Measurements from ENCODE around the gene EIPR1. TPM values are rescaled to one million over a fixed set of nuclear protein-coding genes. Genes with fewer than 3 reads are reported as not detected.

The EIPR1 gene
- total RNA-seq, 2 experiments from 2014 or later = 38.2 to 40.5 TPM

DNA sequence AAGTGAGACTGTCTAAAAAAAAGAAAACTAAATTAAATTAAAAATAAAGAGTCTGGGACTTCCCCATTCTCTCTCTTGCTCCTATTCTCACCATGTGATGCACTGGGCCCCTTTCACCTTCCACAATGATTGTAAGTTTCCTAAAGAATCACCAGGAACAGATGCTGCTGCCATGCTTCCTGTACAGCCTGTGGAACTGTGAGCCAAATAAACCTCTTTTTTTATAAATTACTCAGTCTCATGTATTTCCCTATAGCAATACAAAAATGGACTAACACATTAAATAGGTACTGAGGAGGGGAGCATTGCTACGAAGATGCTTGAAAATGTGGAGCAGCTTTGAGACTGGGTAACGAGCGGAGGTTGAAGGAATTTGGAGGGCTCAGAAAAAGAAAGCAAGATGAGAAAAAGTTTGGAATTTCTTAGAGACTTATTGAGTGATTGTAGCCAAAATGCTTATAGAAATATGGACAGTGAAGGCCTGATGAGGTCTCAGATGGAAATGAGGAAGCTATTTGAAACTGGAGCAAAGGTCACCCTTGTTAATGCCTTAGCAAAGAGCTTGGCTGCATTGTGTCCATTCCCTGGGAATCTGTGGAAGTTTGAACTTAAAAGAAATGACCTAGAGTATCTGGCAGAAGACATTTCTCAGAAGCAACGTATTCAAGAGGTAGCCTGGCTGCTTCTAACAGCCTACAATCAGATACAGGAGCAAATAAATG is 128.7 kb downstream of the EIPR1 start:
- CTCF ChIA-PET = no interaction called here
- intact Hi-C loops (cut with micrococcal nuclease) = no loop called here
- peaks cover 51% of the 10 kb centered on the region for H3K36me3 Mint-ChIP-seq
- no peak for DNase-seq
- peaks cover 26% of the 10 kb centered on the region for H3K9me3 Mint-ChIP-seq
- H3K4me3 Mint-ChIP-seq = no peak overlapping the region
- POLR2A ChIA-PET = interaction anchor here (0.6 kb wide), 1 partner anchor 26 kb away, joined by 3 read pairs; no protein-coding TSS in a partner anchor
- H3K4me1 Mint-ChIP-seq (ENCODE audit: low read depth) = peaks cover 6% of the 10 kb centered on the region
- no peak overlapping the region for H3K27ac Mint-ChIP-seq
- H3K27me3 Mint-ChIP-seq = no peaks in the 10 kb centered on the region

DNA sequence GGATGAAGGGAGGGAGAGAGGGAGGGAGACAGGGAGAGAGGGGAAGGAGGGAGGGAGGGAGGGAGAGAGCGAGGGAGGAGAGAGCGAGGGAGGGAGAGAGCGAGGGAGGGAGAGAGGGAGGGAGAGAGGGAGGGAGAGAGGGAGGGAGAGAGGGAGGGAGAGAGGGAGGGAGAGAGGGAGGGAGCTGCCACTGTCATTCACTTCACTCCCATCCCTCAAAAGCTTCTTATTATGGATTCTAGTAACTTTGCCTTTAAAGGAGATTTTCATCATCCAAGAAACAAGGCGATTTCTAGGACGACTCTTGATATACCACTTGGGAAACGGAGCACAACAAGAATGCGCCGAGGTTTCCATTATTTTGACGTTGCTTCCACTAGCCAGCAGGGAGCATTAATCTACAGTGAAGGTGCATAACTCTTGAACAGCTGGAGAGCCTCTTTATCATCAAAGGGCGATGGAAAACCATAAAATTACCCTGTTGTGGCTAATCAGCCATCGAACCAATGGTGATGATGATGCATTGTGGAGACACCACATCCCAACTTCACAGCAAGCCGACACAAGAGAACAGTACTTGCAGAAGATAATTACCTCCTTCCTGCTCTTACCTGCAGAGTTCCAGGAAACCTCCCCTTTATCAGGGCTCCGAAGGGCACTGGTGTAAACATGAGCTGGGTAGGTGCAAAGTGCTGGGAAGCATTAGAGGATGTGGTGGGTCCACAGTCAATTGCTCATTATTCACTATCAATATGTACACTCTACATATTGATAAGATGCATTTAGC is 130.5 kb downstream of the EIPR1 start:
- H3K27ac Mint-ChIP-seq = no peak overlapping the region
- peaks cover 26% of the 10 kb centered on the region for H3K9me3 Mint-ChIP-seq
- ChIA-PET CTCF (no interaction called here), POLR2A (no interaction called here)
- intact Hi-C loops (cut with micrococcal nuclease) = no loop called here
- H3K36me3 Mint-ChIP-seq = peaks cover 39% of the 10 kb centered on the region
- no peaks in the 10 kb centered on the region for H3K27me3 Mint-ChIP-seq
- no peak overlapping the region for H3K4me3 Mint-ChIP-seq
- no peak for DNase-seq
- H3K4me1 Mint-ChIP-seq (ENCODE audit: low read depth) = peaks cover 20% of the 10 kb centered on the region

DNA sequence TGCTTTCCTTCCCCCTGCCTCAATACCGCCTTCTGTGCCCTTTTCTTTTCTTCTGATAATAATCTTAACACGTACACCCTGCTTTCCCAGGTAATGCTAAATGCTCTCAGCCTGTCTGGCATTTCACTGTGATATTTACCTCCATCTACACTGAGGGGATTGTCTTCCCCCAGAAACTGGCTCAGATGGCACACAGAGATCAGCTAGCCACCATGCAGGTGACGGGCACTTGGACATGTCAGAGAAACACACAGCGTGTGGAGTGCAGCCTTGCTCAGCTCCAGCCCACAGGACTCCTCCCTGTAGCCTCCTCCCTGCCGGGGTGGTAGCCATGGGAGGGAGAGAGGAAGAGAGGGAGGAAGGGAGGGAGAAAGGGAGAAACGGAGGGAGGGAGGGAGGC is 131.2 kb downstream of the EIPR1 start:
- Mint-ChIP-seq H3K27me3 (no peaks in the 10 kb centered on the region), H3K4me1 (ENCODE audit: low read depth) (peaks cover 26% of the 10 kb centered on the region), H3K36me3 (peaks cover 34% of the 10 kb centered on the region), H3K9me3 (peaks cover 24% of the 10 kb centered on the region), H3K27ac (no peak overlapping the region), H3K4me3 (no peak overlapping the region)
- intact Hi-C loops (cut with micrococcal nuclease) = no loop called here
- ChIA-PET CTCF (no interaction called here), POLR2A (no interaction called here)
- no peak for DNase-seq

DNA sequence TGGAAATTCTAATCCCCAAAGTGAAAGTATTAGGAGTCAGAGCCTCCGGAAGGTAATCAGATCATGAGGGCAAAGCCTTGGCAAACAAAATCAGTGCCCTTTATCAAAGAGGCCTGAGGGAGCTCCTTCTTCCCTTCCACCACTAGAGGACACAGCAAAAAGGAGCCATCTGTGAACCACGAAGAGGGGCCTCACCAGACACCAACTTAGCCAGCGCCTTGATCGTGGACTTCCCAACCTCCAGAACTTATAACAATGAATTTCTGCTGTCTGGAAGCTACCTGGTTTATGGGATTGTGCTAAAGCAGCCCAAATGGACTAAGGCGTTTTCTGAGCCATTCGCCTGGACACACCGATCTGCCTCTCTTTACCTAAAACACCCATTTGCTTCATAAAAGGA is 133.1 kb downstream of the EIPR1 start:
- ChIA-PET POLR2A (no interaction called here), CTCF (no interaction called here)
- Mint-ChIP-seq H3K27me3 (no peaks in the 10 kb centered on the region), H3K36me3 (peaks cover 22% of the 10 kb centered on the region), H3K4me3 (no peak overlapping the region), H3K4me1 (ENCODE audit: low read depth) (peaks cover 30% of the 10 kb centered on the region), H3K9me3 (peaks cover 12% of the 10 kb centered on the region), H3K27ac (no peak overlapping the region)
- DNase-seq = no peak
- intact Hi-C loops (cut with micrococcal nuclease) = loop anchor here (5.0 kb wide), 1 partner anchor 33 kb away; no protein-coding TSS in a partner anchor

DNA sequence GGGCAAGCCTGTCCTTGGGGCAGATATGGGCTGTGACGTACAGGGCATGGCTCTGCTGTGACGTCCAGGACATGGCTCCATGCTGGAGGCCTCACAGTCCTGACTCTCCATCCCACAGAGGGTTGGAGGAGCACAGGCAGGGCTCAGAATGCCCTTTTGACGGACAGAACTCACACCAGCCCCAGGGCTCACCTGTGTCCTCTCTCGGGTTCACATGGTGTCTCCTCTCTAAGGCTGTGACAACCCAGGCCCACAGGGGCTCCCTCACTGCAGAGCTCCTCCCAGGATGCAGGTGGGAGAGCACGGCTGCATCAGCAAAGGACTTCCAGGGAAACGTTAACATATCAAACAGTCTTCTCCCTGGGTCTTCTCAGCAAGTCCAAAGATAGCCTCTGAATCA is 133.8 kb downstream of the EIPR1 start:
- intact Hi-C loops (cut with micrococcal nuclease) = loop anchor here (2.0 to 5.0 kb wide), 2 partner anchors 33 to 45 kb away; no protein-coding TSS in a partner anchor
- peak overlapping the region; percentile 26 for H3K4me3 Mint-ChIP-seq
- H3K27ac Mint-ChIP-seq = no peak overlapping the region
- ChIA-PET CTCF (no interaction called here), POLR2A (interaction anchor here (1.1 to 1.5 kb wide), 2 partner anchors 19 to 21 kb away, joined by 3 to 8 read pairs; no protein-coding TSS in a partner anchor)
- H3K36me3 Mint-ChIP-seq = peaks cover 15% of the 10 kb centered on the region
- peaks cover 5% of the 10 kb centered on the region for H3K9me3 Mint-ChIP-seq
- no peaks in the 10 kb centered on the region for H3K27me3 Mint-ChIP-seq
- peak; percentile 24 for DNase-seq
- H3K4me1 Mint-ChIP-seq (ENCODE audit: low read depth) = peaks cover 30% of the 10 kb centered on the region

DNA sequence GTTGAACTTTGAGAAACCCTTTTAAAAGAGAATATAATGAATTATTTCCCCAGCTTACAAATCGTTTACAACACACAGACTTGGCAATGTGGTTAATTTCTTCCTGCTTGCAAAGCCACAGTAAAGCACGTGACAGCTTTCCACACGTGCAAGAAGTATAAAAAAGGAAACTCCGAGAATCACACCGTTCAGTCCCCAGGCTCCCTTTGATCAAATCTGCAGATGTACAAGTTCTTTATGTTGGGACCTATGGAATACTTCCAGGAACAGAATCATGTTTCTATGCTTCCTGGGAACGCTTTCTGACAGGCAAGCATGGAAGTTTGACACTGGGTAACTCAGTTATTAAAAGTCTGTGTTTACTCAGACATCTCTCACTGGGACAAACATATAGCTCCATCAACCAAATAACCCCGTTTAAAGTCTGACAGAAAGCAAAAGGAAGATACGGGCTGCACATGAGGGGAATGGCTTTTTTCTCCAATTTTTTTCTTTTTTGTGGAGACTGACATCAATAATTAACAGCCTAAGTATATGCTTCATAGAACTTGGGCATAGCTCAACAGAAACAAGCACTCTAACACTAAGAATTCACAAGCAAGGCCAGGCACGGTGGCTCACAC is 134.8 kb downstream of the EIPR1 start:
- DNase-seq = peak; percentile 65
- Mint-ChIP-seq H3K9me3 (no peaks in the 10 kb centered on the region), H3K4me1 (ENCODE audit: low read depth) (peaks cover 30% of the 10 kb centered on the region), H3K4me3 (peak overlapping the region; percentile 33), H3K36me3 (peaks cover 15% of the 10 kb centered on the region), H3K27ac (peak overlapping the region; percentile 74), H3K27me3 (no peaks in the 10 kb centered on the region)
- intact Hi-C loops (cut with micrococcal nuclease) = loop anchor here (2.0 to 5.0 kb wide), 2 partner anchors 34 to 44 kb away; no protein-coding TSS in a partner anchor
- CTCF ChIA-PET = interaction anchor here (1.0 kb wide), 1 partner anchor 19 kb away, joined by 3 read pairs; no protein-coding TSS in a partner anchor
- POLR2A ChIA-PET = interaction anchor here (1.1 to 1.5 kb wide), 2 partner anchors 20 kb away, joined by 3 to 8 read pairs; no protein-coding TSS in a partner anchor

DNA sequence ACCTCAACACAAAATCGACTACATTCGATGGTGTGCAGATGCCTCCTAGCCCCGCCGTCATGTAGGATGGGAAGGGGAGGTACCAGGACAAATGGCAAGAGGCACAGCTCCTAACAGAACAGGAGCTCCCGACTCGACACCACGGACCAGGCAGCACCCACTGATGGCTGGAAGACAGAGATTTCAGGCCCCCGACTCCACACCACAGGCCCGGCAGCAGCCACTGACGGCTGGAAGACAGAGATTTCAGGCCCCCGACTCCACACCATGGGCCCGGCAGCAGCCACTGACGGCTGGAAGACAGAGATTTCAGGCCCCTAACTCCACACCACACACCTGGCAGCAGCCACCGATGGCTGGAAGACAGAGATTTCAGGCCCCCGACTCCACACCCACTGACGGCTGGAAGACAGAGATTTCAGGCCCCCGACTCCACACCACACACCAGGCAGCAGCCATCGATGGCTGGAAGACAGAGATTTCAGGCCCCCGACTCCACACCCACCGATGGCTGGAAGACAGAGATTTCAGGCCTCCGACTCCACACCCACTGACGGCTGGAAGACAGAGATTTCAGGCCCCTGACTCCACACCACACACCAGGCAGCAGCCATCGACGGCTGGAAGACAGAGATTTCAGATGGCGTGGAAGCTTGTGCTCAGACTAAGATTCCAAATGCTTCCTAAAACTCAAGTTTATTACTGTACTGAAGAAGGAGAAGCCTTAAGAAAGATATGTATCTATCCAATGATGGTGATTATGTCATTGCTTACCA is 135.5 kb downstream of the EIPR1 start:
- CTCF ChIA-PET = interaction anchor here (1.0 kb wide), 1 partner anchor 18 kb away, joined by 3 read pairs; no protein-coding TSS in a partner anchor
- H3K27ac Mint-ChIP-seq = peak overlapping the region; percentile 74
- no peaks in the 10 kb centered on the region for H3K9me3 Mint-ChIP-seq
- intact Hi-C loops (cut with micrococcal nuclease) = loop anchor here (2.0 to 5.0 kb wide), 2 partner anchors 35 to 43 kb away; no protein-coding TSS in a partner anchor
- peak overlapping the region; percentile 3 for H3K4me3 Mint-ChIP-seq
- DNase-seq = no peak
- H3K27me3 Mint-ChIP-seq = no peaks in the 10 kb centered on the region
- POLR2A ChIA-PET = interaction anchor here (1.5 kb wide), 1 partner anchor 20 kb away, joined by 8 read pairs; no protein-coding TSS in a partner anchor
- peaks cover 33% of the 10 kb centered on the region for H3K4me1 Mint-ChIP-seq (ENCODE audit: low read depth)
- H3K36me3 Mint-ChIP-seq = peaks cover 13% of the 10 kb centered on the region

DNA sequence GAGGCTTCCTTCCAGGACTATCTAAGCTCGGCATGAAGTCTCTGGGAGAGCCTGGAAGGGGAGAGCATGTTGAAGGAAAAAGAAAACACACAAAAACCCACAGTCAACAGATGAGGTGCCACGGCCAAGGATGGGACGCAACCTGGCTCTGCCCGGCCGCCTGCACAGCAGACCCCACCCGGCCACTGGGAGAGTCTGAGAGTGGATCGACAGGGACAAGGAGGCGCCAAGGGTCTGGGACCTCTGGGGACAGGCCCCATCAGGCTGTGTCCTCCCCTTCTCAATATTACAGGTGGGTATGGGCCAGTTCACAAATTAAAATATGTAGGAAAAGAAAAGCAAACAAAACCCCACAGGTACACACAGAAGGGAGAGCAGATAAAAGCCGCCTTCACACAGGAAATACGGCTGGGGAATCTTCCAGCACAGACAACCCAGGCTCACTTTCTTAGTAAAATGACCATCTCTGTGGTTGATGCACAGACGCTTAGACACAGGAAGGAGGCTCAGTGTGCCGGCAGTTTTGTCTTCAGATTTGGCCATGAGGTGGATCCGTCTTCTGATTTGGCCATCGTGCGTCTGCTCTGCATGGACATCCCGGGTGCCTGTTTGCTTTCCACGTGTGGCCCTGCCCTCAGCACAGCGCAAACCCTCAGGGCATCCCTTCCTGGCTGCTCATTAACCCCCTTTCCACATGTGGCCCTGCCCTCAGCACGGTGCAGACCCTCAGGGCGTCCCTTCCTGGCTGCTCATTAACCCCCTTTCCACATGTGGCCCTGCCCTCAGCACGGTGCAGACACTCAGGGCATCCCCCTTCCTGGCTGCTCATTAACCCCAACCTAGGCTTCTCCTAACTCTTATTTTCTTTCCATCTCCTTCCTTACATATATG is 138.4 kb downstream of the EIPR1 start:
- H3K36me3 Mint-ChIP-seq = peaks cover 19% of the 10 kb centered on the region
- peaks cover 53% of the 10 kb centered on the region for H3K4me1 Mint-ChIP-seq (ENCODE audit: low read depth)
- DNase-seq = peak; percentile 64
- ChIA-PET POLR2A (interaction anchor here (1.4 kb wide), 1 partner anchor 15 kb away, joined by 3 read pairs; no protein-coding TSS in a partner anchor), CTCF (no interaction called here)
- no peak overlapping the region for H3K27ac Mint-ChIP-seq
- no peaks in the 10 kb centered on the region for H3K9me3 Mint-ChIP-seq
- intact Hi-C loops (cut with micrococcal nuclease) = loop anchor here (1.0 to 2.0 kb wide), 2 partner anchors 16 to 64 kb away; no protein-coding TSS in a partner anchor
- no peaks in the 10 kb centered on the region for H3K27me3 Mint-ChIP-seq
- peak overlapping the region; percentile 3 for H3K4me3 Mint-ChIP-seq

DNA sequence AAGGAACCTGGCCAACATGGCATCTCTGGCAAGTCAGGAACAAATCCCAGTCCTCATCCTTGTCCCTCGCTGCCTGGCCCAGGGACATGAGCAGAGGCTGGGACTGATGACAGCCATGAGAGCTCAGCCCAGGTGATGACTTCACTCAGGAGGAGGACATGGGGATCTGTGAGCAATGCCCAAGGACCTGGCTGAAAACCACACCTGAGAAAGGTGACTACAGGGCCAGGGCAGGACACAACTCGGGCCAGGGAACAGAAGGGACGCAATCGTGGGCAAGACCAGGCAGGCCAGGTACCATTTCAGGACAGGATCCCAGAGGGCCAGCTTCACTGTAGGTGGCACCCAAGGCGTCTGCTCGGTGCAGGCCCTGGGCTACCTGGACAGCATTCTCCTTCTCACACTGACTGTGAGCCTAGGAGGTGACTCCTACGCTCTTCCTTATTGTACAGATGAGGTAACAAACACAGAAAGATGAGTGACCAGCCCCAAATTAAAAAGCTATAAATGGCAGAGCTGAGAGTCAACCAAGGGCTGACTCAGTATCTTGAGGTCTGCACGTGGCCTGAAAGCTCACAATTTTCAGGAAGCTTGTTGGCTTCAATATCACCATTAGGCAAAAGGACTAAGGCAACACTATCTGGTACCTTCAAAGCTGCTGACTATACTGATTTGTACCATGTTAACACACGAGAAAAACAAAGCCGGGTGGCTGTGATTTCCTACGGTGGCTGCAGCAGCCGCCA is 141.1 kb downstream of the EIPR1 start:
- H3K27me3 Mint-ChIP-seq = no peaks in the 10 kb centered on the region
- peaks cover 37% of the 10 kb centered on the region for H3K36me3 Mint-ChIP-seq
- POLR2A ChIA-PET = no interaction called here
- peaks cover 31% of the 10 kb centered on the region for H3K4me1 Mint-ChIP-seq (ENCODE audit: low read depth)
- H3K4me3 Mint-ChIP-seq = no peak overlapping the region
- no peaks in the 10 kb centered on the region for H3K9me3 Mint-ChIP-seq
- peak overlapping the region; percentile 58 for H3K27ac Mint-ChIP-seq
- intact Hi-C loops (cut with micrococcal nuclease) = no loop called here
- CTCF ChIA-PET = interaction anchor here (1.3 to 1.9 kb wide), 2 partner anchors 13 to 20 kb away, joined by 3 to 5 read pairs; no protein-coding TSS in a partner anchor
- no peak for DNase-seq

DNA sequence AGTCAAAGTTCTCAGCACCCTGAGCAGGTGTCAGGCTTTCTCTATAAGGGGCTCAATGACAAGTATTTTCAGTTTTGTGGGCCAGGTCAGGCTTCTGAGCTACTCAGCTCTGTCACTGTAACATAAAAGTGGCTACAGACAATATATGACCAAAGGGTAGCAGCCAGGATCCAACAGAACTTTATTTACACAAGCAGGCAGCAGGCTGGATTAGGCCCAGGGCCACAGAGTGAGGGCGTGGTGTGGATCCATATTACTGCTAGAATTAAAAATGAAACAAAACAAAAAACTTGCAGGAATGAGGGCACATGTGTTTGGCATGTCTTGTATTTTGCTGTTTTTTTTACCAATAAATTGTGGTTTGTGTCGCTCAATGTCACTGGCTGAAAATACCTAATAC is 143.7 kb downstream of the EIPR1 start:
- ChIA-PET POLR2A (no interaction called here), CTCF (no interaction called here)
- Mint-ChIP-seq H3K27ac (no peak overlapping the region), H3K4me3 (no peak overlapping the region), H3K9me3 (no peaks in the 10 kb centered on the region), H3K36me3 (peaks cover 37% of the 10 kb centered on the region), H3K27me3 (no peaks in the 10 kb centered on the region), H3K4me1 (ENCODE audit: low read depth) (peaks cover 36% of the 10 kb centered on the region)
- intact Hi-C loops (cut with micrococcal nuclease) = no loop called here
- DNase-seq = no peak

Measured in activated CD4-positive, alpha-beta memory T cell treated with anti-CD3 and anti-CD28 coated beads for 36 hours (primary cell).